HepG2 (cell line): ENCODE data around the gene CRNKL1. TPM values are rescaled to one million over a fixed set of nuclear protein-coding genes. Genes with fewer than 3 reads are reported as not detected.
A peak's percentile ranks its signal among the peaks of the same experiment; 100 is the strongest.

Experiments used
- ATM ChIP-seq: fragments of 450-650 bp; IDR thresholded peaks from 2 replicates; pipeline ENCODE4 v1.7.1; 2017; ENCODE audit warnings: mild to moderate bottlenecking, borderline replicate concordance
- CENPBD1 ChIP-seq: sonication (generic); formaldehyde crosslinking; IDR thresholded peaks from 2 replicates; pipeline ENCODE4 v1.8.0; 2022; ENCODE audit warnings: missing genetic modification reagents, low read depth, mild to moderate bottlenecking, borderline replicate concordance
- ERF ChIP-seq: IDR thresholded peaks from 2 replicates; pipeline ENCODE4 v1.6.1; 2018; ENCODE audit warnings: missing biosample characterization, missing genetic modification reagents
- GRHL1 ChIP-seq: sonication (generic); formaldehyde crosslinking; conservative IDR thresholded peaks from 2 replicates; pipeline ENCODE4 v1.8.0; 2022; ENCODE audit warnings: missing genetic modification reagents
- HNRNPLL ChIP-seq: fragments of 200-400 bp; formaldehyde crosslinking; IDR thresholded peaks from 2 replicates; pipeline ENCODE4 v1.6.1; 2017; ENCODE audit warnings: mild to moderate bottlenecking, low read depth, low read length; ENCODE audit not compliant: poor library complexity, severe bottlenecking
- KDM1A ChIP-seq: IDR thresholded peaks from 2 replicates; pipeline ENCODE4 v1.6.1; 2016; ENCODE audit warnings: missing compliant biosample characterization
- MBNL3 ChIP-seq: fragments of 250-450 bp; sonication (Bioruptor Pico); conservative IDR thresholded peaks from 2 replicates; pipeline ENCODE4 v1.8.0; 2022; ENCODE audit warnings: mild to moderate bottlenecking, inconsistent platforms
- SNAI1 ChIP-seq: sonication (generic); formaldehyde crosslinking; IDR thresholded peaks from 2 replicates; pipeline ENCODE4 v1.5.0; 2020; ENCODE audit warnings: mild to moderate bottlenecking, missing genetic modification reagents, borderline replicate concordance
- TARDBP ChIP-seq: sonication (generic); formaldehyde crosslinking; IDR thresholded peaks from 2 replicates; pipeline ENCODE4 v1.8.0; 2022; ENCODE audit warnings: mild to moderate bottlenecking, missing genetic modification reagents
- ZBTB33 ChIP-seq: sonication (generic); formaldehyde crosslinking; IDR thresholded peaks from 2 replicates; pipeline ENCODE4 v1.4.0; 2020; ENCODE audit warnings: missing genetic modification reagents
- ZNF101 ChIP-seq: sonication (generic); formaldehyde crosslinking; IDR thresholded peaks from 2 replicates; pipeline ENCODE4 v1.4.0; 2020; ENCODE audit warnings: mild to moderate bottlenecking, low read depth, missing genetic modification reagents, borderline replicate concordance
- ZNF468 ChIP-seq: sonication (generic); formaldehyde crosslinking; IDR thresholded peaks from 2 replicates; pipeline ENCODE4 v1.8.0; 2022; ENCODE audit warnings: mild to moderate bottlenecking, moderate library complexity, missing genetic modification reagents
- ZNF597 ChIP-seq: sonication (generic); formaldehyde crosslinking; IDR thresholded peaks from 2 replicates; pipeline ENCODE4 v1.5.0; 2020; ENCODE audit warnings: missing genetic modification reagents
- ZNF605 ChIP-seq: sonication (generic); formaldehyde crosslinking; IDR thresholded peaks from 2 replicates; pipeline ENCODE4 v1.8.0; 2022; ENCODE audit warnings: mild to moderate bottlenecking, missing genetic modification reagents
- ZNF639 ChIP-seq: conservative IDR thresholded peaks from 2 replicates; pipeline ENCODE4 v1.6.1; 2018; ENCODE audit warnings: missing genetic modification reagents
- ZUFSP ChIP-seq: sonication (generic); formaldehyde crosslinking; IDR thresholded peaks from 2 replicates; pipeline ENCODE4 v1.9.0; 2021; ENCODE audit warnings: missing genetic modification reagents, mild to moderate bottlenecking, borderline replicate concordance
- polyA plus RNA-seq, 8 experiments: library from polyadenylated mRNA; depleted of rRNA in 3 of 8; stranded (reverse) in 7 of 8; unstranded in 1 of 8; fragments of >200 nt; fragmentation: Illumina TruSeq in 4 of 8; extraction: Trizol in 4 of 8; gene quantifications; 2 replicates each; pipeline versions ENCODE4 v1.2.1 to v1.2.3, GENCODE V29; 2011 to 2016; ENCODE audit warnings: low read depth in 4 of 8, missing spikeins in 1 of 8, mixed read lengths in 1 of 8; ENCODE audit not compliant: insufficient read depth in 1 of 8
- total RNA-seq, 5 experiments: library from RNA; depleted of rRNA; stranded (reverse); fragments of >200 nt; fragmentation: Illumina TruSeq; extraction: Trizol; gene quantifications; 2 replicates each; pipeline ENCODE4 v1.2.3, GENCODE V29; 2016; ENCODE audit warnings: low read depth in 1 of 5

CRNKL1 gene
- total and polyA plus RNA-seq, 2 of the 13 experiments (the other 11 are each of a cell fraction or from before 2014, with no cell fraction given), result 12.3 to 64.5 TPM

GRCh38 chr20:20002101-20002998 lies 49.9 kb downstream of the CRNKL1 start (continued):
- no peak for TF ChIP-seq ZUFSP (CRISPR knock-in tag)
- no peak for TF ChIP-seq ZNF101
- TF ChIP-seq TARDBP (CRISPR knock-in tag), result peak; percentile 43; the same call in 1 of the 2 replicates
- TF ChIP-seq ZBTB33 (CRISPR knock-in tag), result peak; percentile 50; the same call in 1 of the 2 replicates
- no peak for TF ChIP-seq ATM
- TF ChIP-seq ZNF605 (CRISPR knock-in tag), result peak; percentile 59; the same call in 1 of the 2 replicates
- TF ChIP-seq SNAI1 (CRISPR knock-in tag), result no peak
- TF ChIP-seq ZNF597, result no peak
- TF ChIP-seq ZNF468 (CRISPR knock-in tag), result no peak
- TF ChIP-seq ZNF639, result no peak
- no peak for TF ChIP-seq GRHL1 (CRISPR knock-in tag)
- peak; percentile 74 for TF ChIP-seq KDM1A
- no peak for TF ChIP-seq MBNL3 (CRISPR knock-in tag)
- no peak for TF ChIP-seq HNRNPLL
- TF ChIP-seq CENPBD1 (CRISPR knock-in tag), result no peak
- peak; percentile 76 for TF ChIP-seq ERF (CRISPR knock-in tag)
